NOMO-1 (cell line): ENCODE measurements around the gene WDR43.

Experiments used
- DNase-seq, 2 experiments: peaks; one replicate each; lab custom pipeline; 2025; ENCODE audit not compliant: unreplicated experiment in 2 of 2; lab: John Stamatoyannopoulos, UW

WDR43 gene

DNA sequence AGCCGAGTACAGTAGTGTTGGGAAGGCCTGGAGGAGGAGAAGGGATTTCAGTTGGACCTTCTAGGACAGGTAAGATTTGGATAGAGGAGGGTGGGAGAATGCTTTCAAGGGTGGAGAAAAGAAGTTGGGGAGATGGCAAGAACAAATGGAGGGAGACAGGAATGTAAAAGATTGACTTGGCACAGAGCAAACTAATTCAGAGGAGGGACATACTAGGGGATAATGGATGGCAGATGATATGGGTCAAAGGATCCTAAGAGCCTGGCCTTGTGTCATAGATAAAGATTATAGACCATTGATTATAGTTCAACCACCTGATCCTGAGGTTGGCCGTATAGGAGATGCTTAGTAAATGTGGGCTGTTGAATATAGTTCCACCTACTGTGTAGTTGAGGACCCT is 12.4 kb downstream of the WDR43 start:
- DNase-seq: no peak

DNA sequence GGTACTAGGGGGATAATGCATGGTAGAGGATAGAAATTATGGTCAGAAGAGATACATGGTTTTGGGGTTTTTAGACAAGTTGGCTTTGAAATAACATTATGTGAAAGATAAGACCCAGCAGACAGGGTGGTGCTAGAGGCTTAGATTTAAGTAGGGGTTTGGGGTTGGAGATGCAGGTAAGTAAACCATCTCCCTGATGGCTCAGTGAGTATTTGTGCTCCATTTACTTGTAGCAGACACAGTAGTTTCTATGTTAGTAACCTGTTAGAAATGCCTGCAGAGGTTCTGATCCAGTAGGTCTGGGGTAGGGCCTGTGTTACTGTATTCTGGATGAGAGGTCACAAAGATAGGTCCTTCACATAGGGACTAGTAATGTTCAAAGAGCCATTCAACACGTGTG is 13.7 kb downstream of the WDR43 start:
- no peak for DNase-seq

DNA sequence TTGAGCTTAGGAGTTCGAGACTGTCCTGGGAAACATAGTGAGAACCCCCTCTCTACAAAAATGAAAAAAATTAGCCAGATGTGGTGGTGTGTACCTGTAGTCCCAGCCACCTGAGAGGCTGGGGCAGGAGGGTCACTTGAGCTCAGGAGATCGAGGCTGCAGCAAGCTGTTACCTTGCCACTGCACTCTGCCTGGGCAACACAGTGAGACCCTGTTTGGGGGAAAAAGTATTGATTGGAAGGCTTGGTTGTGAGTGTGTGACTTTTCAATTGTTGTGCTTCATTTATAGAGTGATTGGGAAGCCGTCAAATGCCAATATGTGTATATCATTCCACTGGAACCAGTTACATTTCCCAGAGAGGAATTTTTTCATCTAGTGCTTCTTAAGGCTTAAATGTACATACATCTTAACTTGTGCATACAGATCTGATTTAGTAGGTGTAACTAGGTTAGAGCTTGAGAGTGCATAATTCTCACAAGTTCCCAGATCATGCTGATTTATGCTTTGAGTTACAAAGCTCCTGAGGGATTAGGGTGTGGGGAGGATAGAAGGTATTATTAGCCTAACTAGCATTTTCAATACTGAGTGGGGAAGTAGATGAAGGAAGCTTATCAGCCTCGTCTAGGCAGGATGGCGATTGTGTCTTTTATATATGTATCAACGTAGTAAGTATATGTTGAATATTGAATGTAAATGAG is 15.3 kb downstream of the WDR43 start:
- no peak for DNase-seq

GRCh38 chr2:28915939-28916338 is 21.5 kb downstream of the WDR43 start:
- DNase-seq: peak in 1 of 2 experiments; percentile 18

- no peak for DNase-seq
These were observed 32.4 kb downstream of the WDR43 start for GRCh38 chr2:28926847-28927246.

DNA sequence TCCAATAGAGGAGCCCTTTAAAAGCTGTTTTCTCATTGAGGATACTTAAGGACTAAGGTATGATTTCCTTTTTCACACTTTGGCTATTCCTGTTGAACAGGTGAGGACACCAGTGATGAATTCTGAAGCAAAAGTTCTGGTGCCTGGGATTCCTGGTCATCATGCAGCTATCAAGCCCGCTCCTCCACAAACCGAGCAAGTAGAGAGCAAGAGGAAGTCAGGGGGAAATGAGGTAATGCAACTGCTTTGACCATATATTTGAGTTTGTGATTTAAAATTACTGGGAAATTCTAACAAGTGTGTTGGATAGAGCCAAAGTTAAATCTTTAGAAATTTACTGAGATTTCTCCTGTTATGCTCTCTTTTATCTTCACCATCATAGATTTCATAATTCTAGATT is 33.0 kb downstream of the WDR43 start:
- DNase-seq: no peak

DNA sequence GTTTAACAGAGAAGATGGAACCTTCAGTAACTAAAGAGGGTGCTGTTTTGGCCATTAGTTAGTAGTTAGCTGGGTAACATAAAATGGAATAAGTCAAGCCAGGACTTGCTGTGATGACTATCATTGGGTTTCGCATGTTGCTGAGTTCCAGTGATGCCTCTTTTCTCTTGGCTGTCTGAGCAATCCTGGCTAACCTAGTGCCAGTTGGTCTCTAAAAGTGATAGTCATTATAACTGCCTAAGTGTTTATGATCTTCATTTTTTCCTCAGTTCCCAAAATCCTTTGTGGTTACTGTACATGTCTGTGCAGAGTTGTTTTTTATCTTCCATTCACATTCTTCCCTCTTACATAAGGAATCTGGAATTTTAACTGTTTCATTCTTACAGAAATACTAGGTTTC is 33.4 kb downstream of the WDR43 start:
- no peak for DNase-seq

- no peak for DNase-seq
These were observed 35.1 kb downstream of the WDR43 start for GRCh38 chr2:28929581-28929980.

GRCh38 chr2:28930205-28930604 is 35.7 kb downstream of the WDR43 start:
- no peak for DNase-seq

GRCh38 chr2:28934769-28935168 is 40.3 kb downstream of the WDR43 start:
- DNase-seq: no peak

- DNase-seq: no peak
These were observed 46.5 kb downstream of the WDR43 start for GRCh38 chr2:28941008-28941407.

DNA sequence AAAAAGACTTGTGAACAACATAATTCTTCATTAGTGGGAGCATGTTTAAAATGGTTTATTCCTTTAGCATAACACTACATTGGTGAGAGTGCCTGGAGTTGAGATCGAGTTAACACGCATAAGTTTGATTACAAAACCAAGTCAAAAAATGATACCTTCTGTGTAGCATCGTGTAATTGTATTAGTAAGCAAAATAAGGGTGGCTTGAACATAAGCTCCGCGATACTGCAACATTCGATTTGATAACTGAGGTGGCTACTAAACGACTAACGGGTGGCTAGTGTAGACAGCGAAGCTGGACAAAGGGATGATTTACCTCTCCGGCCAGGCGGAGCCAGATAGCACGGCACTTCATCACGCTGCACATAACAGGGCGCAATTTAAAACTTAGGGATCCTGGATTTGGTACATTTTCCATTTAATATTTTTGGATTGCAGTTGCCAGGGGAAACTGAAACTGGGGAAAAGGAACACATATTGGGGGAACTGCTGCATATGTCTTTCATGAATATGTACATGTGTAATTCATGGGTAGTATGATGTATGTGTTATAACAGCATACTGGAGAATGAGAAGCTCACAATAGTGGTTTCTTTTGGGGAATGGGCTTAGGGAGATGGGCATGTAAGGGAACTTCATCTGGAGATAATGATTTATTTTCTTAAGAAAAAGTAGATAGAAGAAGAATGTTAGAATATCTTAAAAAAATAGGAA is 50.2 kb downstream of the WDR43 start:
- no peak for DNase-seq

DNA sequence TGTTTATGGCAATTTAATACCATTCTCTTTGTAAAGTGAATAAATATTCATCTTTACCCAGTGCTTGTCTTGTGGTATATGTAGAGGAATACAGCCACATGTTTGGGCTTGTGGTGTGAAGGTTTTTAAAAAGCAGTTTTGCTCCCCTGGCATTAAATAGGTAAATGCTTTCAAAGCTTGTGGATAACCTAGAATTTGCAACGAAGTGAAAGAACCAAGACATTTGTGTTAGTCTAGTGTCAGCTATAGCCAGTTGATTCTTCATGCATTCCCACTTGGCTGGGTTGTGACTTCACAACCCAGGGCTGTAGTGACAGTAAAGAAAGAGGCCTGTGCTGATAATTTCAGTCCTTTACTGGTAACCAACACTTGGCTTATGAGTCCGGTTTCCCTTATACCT is 53.7 kb downstream of the WDR43 start:
- DNase-seq: no peak

- no peak for DNase-seq
These were observed 54.7 kb downstream of the WDR43 start for GRCh38 chr2:28949190-28949589.

- no peak for DNase-seq
These were observed 55.3 kb downstream of the WDR43 start for GRCh38 chr2:28949617-28950305.

- DNase-seq: no peak
These were observed 56.6 kb downstream of the WDR43 start for GRCh38 chr2:28950941-28951630.

GRCh38 chr2:28951910-28952835 is 57.7 kb downstream of the WDR43 start:
- peak; percentile 18 to 49 for DNase-seq

GRCh38 chr2:28952836-28953211 is 58.4 kb downstream of the WDR43 start:
- DNase-seq: peak in 1 of 2 experiments; percentile 43

DNA sequence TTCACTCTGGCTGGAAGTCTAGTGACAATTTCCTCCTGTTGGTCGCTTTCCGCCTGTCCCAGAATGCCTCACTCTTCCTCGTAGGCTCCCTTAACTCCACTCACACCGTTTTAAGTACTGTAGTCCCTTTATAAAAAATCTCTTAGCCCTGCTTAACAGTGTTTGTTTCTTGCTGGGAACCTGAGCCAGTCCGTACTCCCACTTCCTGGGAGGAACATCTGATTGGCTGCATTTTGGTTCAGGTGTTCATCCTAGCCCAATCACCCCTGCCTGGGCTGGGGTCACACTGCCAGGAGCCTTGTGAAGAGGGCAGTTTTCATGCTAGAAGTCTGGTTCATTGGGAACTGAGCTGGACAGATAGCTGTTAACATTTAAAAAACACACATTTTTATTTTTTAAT is 61.0 kb downstream of the WDR43 start:
- DNase-seq: no peak

DNA sequence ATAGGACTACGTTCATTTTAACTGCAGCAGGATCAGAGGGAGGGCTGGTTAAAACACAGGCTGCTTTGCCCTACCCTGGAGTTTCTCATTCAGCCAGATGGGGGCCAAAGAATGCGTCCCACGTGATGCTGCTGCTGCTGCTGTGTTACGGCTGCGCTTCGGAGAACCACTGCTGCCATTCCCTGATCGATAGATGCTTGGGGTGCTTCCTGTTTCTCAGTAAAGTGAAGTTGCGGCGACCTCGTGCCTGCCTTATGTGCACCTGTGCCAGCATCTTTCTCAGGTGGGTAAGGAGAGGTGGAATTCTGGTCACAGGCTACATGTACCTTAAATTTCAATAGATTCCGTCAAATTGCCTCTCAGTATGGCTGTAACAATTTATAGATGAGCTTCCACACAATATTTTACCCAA is 62.0 kb downstream of the WDR43 start:
- DNase-seq: no peak
